H1 (cell line): ENCODE results near the gene IRF3. TPM values are rescaled to one million over a fixed set of nuclear protein-coding genes. Genes with fewer than 3 reads are reported as not detected.

Experiments
- CTCF ChIA-PET: fragments of 300-600 bp; sonication (Branson Sonifier 250); formaldehyde crosslinking; loops from one replicate; lab custom pipeline; 2021; ENCODE audit not compliant: partially characterized antibody; lab: Charles Lee
- POLR2A ChIA-PET: fragments of 300-600 bp; sonication (Branson Sonifier 250); formaldehyde crosslinking; loops from one replicate; lab custom pipeline; 2021; ENCODE audit warnings: inconsistent platforms; ENCODE audit not compliant: partially characterized antibody; lab: Charles Lee
- DNase-seq, 2 experiments: peaks; one replicate each; pipeline versions ENCODE4 v3.0.0 to v3.0.0-alpha.2; 2010 to 2022; ENCODE audit warnings: low spot score in 2 of 2, low read depth in 1 of 2, mixed read lengths in 1 of 2
- FAIRE-seq: peaks from 2 replicates; lab custom pipeline; 2011; peaks lifted over from hg19 to GRCh38; lab: Jason Lieb, UNC
- H2AFZ ChIP-seq: 2 replicates; pipeline ENCODE4 v1.8.1; 2012; ENCODE audit warnings: low read length, inconsistent platforms
- H2AK5ac ChIP-seq: 2 replicates; pipeline ENCODE4 v1.6.1; 2013; ENCODE audit warnings: low read depth, low read length
- H2BK120ac ChIP-seq: replicated peaks from 2 replicates; pipeline ENCODE3; 2013; ENCODE audit warnings: low read depth, low read length, inconsistent platforms
- H2BK12ac ChIP-seq: 2 replicates; pipeline ENCODE4 v1.6.1; 2013; ENCODE audit warnings: low read depth, low read length
- H2BK15ac ChIP-seq: 2 replicates; pipeline ENCODE4 v1.6.1; 2013; ENCODE audit warnings: low read length
- H2BK20ac ChIP-seq: 2 replicates; pipeline ENCODE4 v1.6.1; 2013; ENCODE audit warnings: low read length
- H2BK5ac ChIP-seq: 2 replicates; pipeline ENCODE4 v1.6.1; 2013; ENCODE audit warnings: low read depth, low read length
- H3K14ac ChIP-seq: 2 replicates; pipeline ENCODE4 v1.6.1; 2013; ENCODE audit warnings: inconsistent platforms; ENCODE audit not compliant: insufficient read length
- H3K18ac ChIP-seq: 2 replicates; pipeline ENCODE4 v1.6.1; 2013; ENCODE audit warnings: low read length; ENCODE audit errors: extremely low read depth
- H3K23ac ChIP-seq: 2 replicates; pipeline ENCODE4 v1.6.1; 2013; ENCODE audit warnings: inconsistent platforms; ENCODE audit not compliant: insufficient read length
- H3K23me2 ChIP-seq: 2 replicates; pipeline ENCODE4 v1.6.1; 2013; ENCODE audit warnings: low read depth, low read length
- H3K27ac ChIP-seq: 2 replicates; pipeline ENCODE4 v1.6.1; 2011; ENCODE audit warnings: low read depth, low read length, inconsistent platforms
- H3K27me3 ChIP-seq, 4 experiments: replicated peaks in 1 of 4; 1 replicate in 1 of 4; 2 replicates in 3 of 4; pipeline versions ENCODE4 v1.6.1 to v1.8.1; 2011 to 2013; ENCODE audit warnings: low read length in 3 of 4, mild to moderate bottlenecking in 3 of 4, inconsistent platforms in 2 of 4, mixed read lengths in 2 of 4, moderate library complexity in 1 of 4; ENCODE audit not compliant: control insufficient read depth in 3 of 4, insufficient read depth in 3 of 4; ENCODE audit errors: extremely low read depth in 1 of 4
- H3K36me3 ChIP-seq, 4 experiments: 2 replicates each; pipeline versions ENCODE4 v1.6.1 to v1.8.1; 2011 to 2013; ENCODE audit warnings: mild to moderate bottlenecking in 4 of 4, low read length in 3 of 4, moderate library complexity in 2 of 4, control low read depth in 1 of 4, inconsistent platforms in 1 of 4; ENCODE audit not compliant: insufficient read depth in 4 of 4, control insufficient read depth in 2 of 4
- H3K4ac ChIP-seq: replicated peaks from 2 replicates; pipeline ENCODE3; 2013; ENCODE audit warnings: low read length, low read depth, mixed read lengths, inconsistent platforms; ENCODE audit not compliant: insufficient read length
- H3K4me1 ChIP-seq, 4 experiments: replicated peaks in 1 of 4; 1 replicate in 1 of 4; 2 replicates in 3 of 4; pipeline versions ENCODE4 v1.6.1 to v1.8.1; 2011 to 2013; ENCODE audit warnings: low read length in 3 of 4, inconsistent platforms in 2 of 4, mixed read lengths in 1 of 4; ENCODE audit not compliant: insufficient read depth in 4 of 4, control insufficient read depth in 3 of 4
- H3K4me2 ChIP-seq, 2 experiments: 2 replicates each; pipeline versions ENCODE4 v1.6.1 to v1.8.1; 2011 to 2013; ENCODE audit warnings: low read depth in 2 of 2, low read length in 2 of 2, control low read depth in 1 of 2, inconsistent platforms in 1 of 2, mild to moderate bottlenecking in 1 of 2; ENCODE audit not compliant: insufficient read depth in 1 of 2
- H3K4me3 ChIP-seq, 4 experiments: fragments of 200-600, 300-600 bp in 1 of 4; sonication (generic), shearing (Covaris generic), sonication (Bioruptor Twin) in 1 of 4; 2 replicates each; pipeline versions ENCODE4 v1.5.1 to v1.8.1; 2011 to 2016; ENCODE audit warnings: low read length in 4 of 4, low read depth in 3 of 4, control low read depth in 2 of 4, inconsistent platforms in 2 of 4, mild to moderate bottlenecking in 2 of 4, mixed read lengths in 1 of 4, moderate library complexity in 1 of 4; ENCODE audit not compliant: insufficient read depth in 2 of 4; ENCODE audit errors: extremely low read depth in 1 of 4
- H3K56ac ChIP-seq: replicated peaks from 2 replicates; pipeline ENCODE3; 2013; ENCODE audit warnings: low read depth, mild to moderate bottlenecking, mixed read lengths, low read length, inconsistent platforms; ENCODE audit not compliant: insufficient read length
- H3K79me1 ChIP-seq: 2 replicates; pipeline ENCODE4 v1.6.1; 2013; ENCODE audit warnings: low read depth, low read length, control low read depth
- H3K79me2 ChIP-seq, 2 experiments: 2 replicates each; pipeline versions ENCODE4 v1.6.1 to v1.8.1; 2012 to 2013; ENCODE audit warnings: low read length in 2 of 2, mild to moderate bottlenecking in 2 of 2, inconsistent platforms in 1 of 2; ENCODE audit not compliant: insufficient read depth in 2 of 2, control insufficient read depth in 1 of 2
- H3K9ac ChIP-seq, 4 experiments: replicated peaks in 1 of 4; 1 replicate in 1 of 4; 2 replicates in 3 of 4; pipeline versions ENCODE4 v1.6.1 to v1.8.1; 2011 to 2013; ENCODE audit warnings: low read depth in 3 of 4, low read length in 3 of 4, control low read depth in 2 of 4, mild to moderate bottlenecking in 2 of 4, moderate library complexity in 2 of 4, inconsistent platforms in 1 of 4; ENCODE audit errors: extremely low read depth in 1 of 4
- H3K9me3 ChIP-seq, 2 experiments: 2 replicates each; pipeline versions ENCODE4 v1.6.1 to v1.8.1; 2012 to 2013; ENCODE audit warnings: mild to moderate bottlenecking in 2 of 2, moderate library complexity in 2 of 2, control low read depth in 1 of 2, inconsistent platforms in 1 of 2, low read depth in 1 of 2, low read length in 1 of 2, mixed read lengths in 1 of 2; ENCODE audit not compliant: insufficient read depth in 2 of 2
- H4K20me1 ChIP-seq, 2 experiments: replicated peaks in 1 of 2; 2 replicates each; pipeline versions ENCODE3 to v1.8.1; 2011 to 2013; ENCODE audit warnings: inconsistent platforms in 2 of 2, low read length in 2 of 2, mild to moderate bottlenecking in 1 of 2; ENCODE audit not compliant: insufficient read depth in 2 of 2, control insufficient read depth in 1 of 2
- H4K5ac ChIP-seq: 2 replicates; pipeline ENCODE4 v1.6.1; 2013; ENCODE audit warnings: low read length, low read depth, mixed read lengths, inconsistent platforms; ENCODE audit not compliant: insufficient read length
- H4K8ac ChIP-seq: 2 replicates; pipeline ENCODE4 v1.8.0; 2013; ENCODE audit warnings: mild to moderate bottlenecking, moderate library complexity, low read length, inconsistent platforms; ENCODE audit not compliant: insufficient read depth; ENCODE audit errors: extremely low read depth
- H4K91ac ChIP-seq: replicated peaks from 2 replicates; pipeline ENCODE3; 2013; ENCODE audit warnings: low read length, mixed read lengths, inconsistent platforms; ENCODE audit not compliant: insufficient read length
- BACH1 ChIP-seq: IDR thresholded peaks from 2 replicates; pipeline ENCODE4 v1.6.1; 2012; ENCODE audit warnings: low read length, improper control_type of control experiment
- CBX5 ChIP-seq: fragments of 300-800, 300-1000 bp; sonication (generic); IDR thresholded peaks from 2 replicates; pipeline ENCODE4 v1.7.1; 2016; ENCODE audit warnings: antibody characterized with exemption, low read length, low read depth
- FOSL1 ChIP-seq: IDR thresholded peaks from 2 replicates; pipeline ENCODE4 v1.6.1; 2011; ENCODE audit warnings: mild to moderate bottlenecking, low read depth, low read length, moderate library complexity; ENCODE audit not compliant: insufficient read depth
- HDAC2 ChIP-seq, 2 experiments: fragments of 300-600 bp in 1 of 2; sonication (generic) in 1 of 2; IDR thresholded peaks; 2 replicates each; pipeline ENCODE4 v1.6.1; 2011 to 2012; ENCODE audit warnings: low read depth in 2 of 2, low read length in 2 of 2, mild to moderate bottlenecking in 2 of 2, moderate library complexity in 2 of 2, borderline replicate concordance in 1 of 2, inconsistent platforms in 1 of 2
- MAFK ChIP-seq: IDR thresholded peaks from 2 replicates; pipeline ENCODE4 v1.6.1; 2012; ENCODE audit warnings: low read depth, mild to moderate bottlenecking, improper control_type of control experiment, low read length
- RAD21 ChIP-seq, 2 experiments: IDR thresholded peaks in 1 of 2; conservative IDR thresholded peaks in 1 of 2; 2 replicates each; pipeline ENCODE4 v1.6.1; 2011; ENCODE audit warnings: low read depth in 2 of 2, low read length in 2 of 2, improper control_type of control experiment in 1 of 2, inconsistent platforms in 1 of 2, mild to moderate bottlenecking in 1 of 2, moderate library complexity in 1 of 2
- RXRA ChIP-seq: IDR thresholded peaks from 2 replicates; pipeline ENCODE4 v1.6.1; 2011; ENCODE audit warnings: low read depth, mild to moderate bottlenecking, low read length, moderate library complexity; ENCODE audit not compliant: insufficient read depth
- SIRT6 ChIP-seq: IDR thresholded peaks from one replicate; pipeline ENCODE4 v1.7.1; 2012; ENCODE audit warnings: low read length, inconsistent platforms
- SP1 ChIP-seq: IDR thresholded peaks from 2 replicates; pipeline ENCODE4 v1.6.1; 2011; ENCODE audit warnings: low read depth, low read length
- SP4 ChIP-seq: IDR thresholded peaks from 2 replicates; pipeline ENCODE4 v1.6.1; 2012; ENCODE audit warnings: low read length, inconsistent platforms
- SRF ChIP-seq: IDR thresholded peaks from 2 replicates; pipeline ENCODE4 v1.6.1; 2011; ENCODE audit warnings: mild to moderate bottlenecking, low read depth, low read length, moderate library complexity
- WGBS, 2 experiments: shearing (Covaris generic) in 1 of 2; methylation state at CpG; one replicate each; pipeline versions ENCODE4 v1.1.6 to v1.1.7; 2013 to 2015; ENCODE audit warnings: low lambda C conversion rate in 2 of 2, mixed read lengths in 2 of 2, inconsistent platforms in 1 of 2, low coverage in 1 of 2, missing lambda C conversion rate in 1 of 2; ENCODE audit not compliant: insufficient replicate concordance in 2 of 2, insufficient coverage in 1 of 2, insufficient read length in 1 of 2; ENCODE audit errors: extremely low coverage in 1 of 2, missing lambda C conversion rate in 1 of 2; 5-methylcytosine and 5-hydroxymethylcytosine counted together
- polyA plus RNA-seq, 7 experiments: library from polyadenylated mRNA; depleted of rRNA in 3 of 7; stranded (reverse) in 5 of 7; unstranded in 2 of 7; fragments of >200 nt in 5 of 7; fragments of 200-250 nt in 2 of 7; gene quantifications; 1 replicate in 5 of 7; 2 replicates in 1 of 7; 4 replicates in 1 of 7; pipeline versions ENCODE4 v1.2.1 to v1.2.3, GENCODE V29; 2011 to 2013; ENCODE audit warnings: missing spikeins in 2 of 7, mixed read lengths in 2 of 7
- total RNA-seq: library from RNA; stranded (reverse); fragmentation: NEBNext Ultra II Directional; extraction: Animal tissue kit (Norgen Biotek cat#: 25700); gene quantifications from 2 replicates; pipeline ENCODE4 v1.2.1, GENCODE V29; 2021

The IRF3 gene
- total and polyA plus RNA-seq, 2 of the 8 experiments (the other 6 are each of a cell fraction or from before 2014, with no cell fraction given) = 103 to 114 TPM

DNA sequence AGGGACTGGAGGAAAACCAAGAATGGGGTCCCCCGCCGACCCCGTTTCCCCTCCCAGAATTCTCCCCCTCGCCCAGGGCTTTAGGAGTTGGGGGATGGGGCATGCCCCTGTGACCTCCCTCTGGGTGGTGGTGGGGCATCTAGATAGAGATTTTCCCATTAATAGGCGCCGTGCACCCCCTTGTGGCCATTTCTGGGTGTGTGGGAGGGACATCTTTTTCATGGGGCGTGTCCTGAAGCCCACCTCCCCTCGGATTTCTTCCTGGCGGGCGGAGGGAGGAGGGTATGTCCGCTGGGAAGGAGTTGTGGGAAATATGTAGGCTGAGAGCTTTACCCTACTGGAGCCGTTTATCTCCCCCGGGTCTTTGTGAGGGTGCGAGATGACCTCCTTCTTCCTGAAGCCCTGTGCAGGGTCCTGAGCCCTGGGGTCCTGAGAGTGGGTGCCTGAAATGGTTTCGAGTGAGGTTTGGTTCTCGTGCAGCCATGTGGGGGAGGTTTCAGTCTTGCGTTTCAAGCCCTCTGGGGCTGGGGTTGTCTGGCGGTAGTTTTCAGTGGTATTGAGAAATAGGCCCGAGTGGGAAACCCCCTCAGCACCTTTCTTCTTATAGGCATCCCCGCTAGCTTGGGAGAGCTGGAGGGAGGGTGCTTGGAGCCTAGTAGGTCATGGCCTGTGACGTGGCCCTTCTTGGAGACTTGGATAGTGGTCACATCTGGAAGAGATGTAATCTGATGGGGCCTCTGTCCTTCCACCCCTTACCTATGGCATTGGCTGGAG is 12.4 kb upstream of the IRF3 start:
- H3K4me3 ChIP-seq = peak overlapping the region; percentile 82 to 99 (median 86)
- peaks cover 6% of the 10 kb centered on the region for H3K79me1 ChIP-seq
- no peaks in the 10 kb centered on the region for H3K9me3 ChIP-seq
- H3K4ac ChIP-seq = peak overlapping the region; percentile 98
- H3K79me2 ChIP-seq = peaks cover 17 to 50% of the 10 kb centered on the region in 2 experiments
- no peak overlapping the region for H2AK5ac ChIP-seq
- H3K23me2 ChIP-seq = peaks cover 4% of the 10 kb centered on the region
- H3K4me1 ChIP-seq = peaks cover 2 to 17% (median 10%) of the 10 kb centered on the region in 4 experiments
- 6% methylated on average over 21 of the region's 21 CpGs; no CpG with 5 or more reads in 1 of the 2 experiments for WGBS, 2 experiments
- peak overlapping the region; percentile 89 for H3K18ac ChIP-seq
- DNase-seq (peak; percentile 72 to 97), FAIRE-seq (peak; percentile 36)
- H4K91ac ChIP-seq = peak overlapping the region; percentile 98
- H4K20me1 ChIP-seq = peaks cover 17 to 31% of the 10 kb centered on the region in 2 experiments
- H2AFZ ChIP-seq = no peak overlapping the region
- no peak overlapping the region for H2BK12ac ChIP-seq
- H3K27ac ChIP-seq = peak overlapping the region; percentile 100
- peak overlapping the region; percentile 94 for H4K5ac ChIP-seq
- no peak overlapping the region for H3K14ac ChIP-seq
- H2BK5ac ChIP-seq = peak overlapping the region; percentile 99
- no peak overlapping the region for H2BK15ac ChIP-seq
- H3K27me3 ChIP-seq = no peaks in the 10 kb centered on the region
- ChIA-PET POLR2A (interaction anchor here (0.6 to 14.5 kb wide), 21 partner anchors 12 to 251 kb away, joined by 3 to 275 read pairs (median 5); partner anchors contain the start of genes ADM5, ATF5, BCL2L12 and CPT1C), CTCF (interaction anchor here (0.6 to 2.6 kb wide), 10 partner anchors 10 to 116 kb away, joined by 3 to 11 read pairs (median 5); partner anchors contain the start of genes CPT1C and RRAS)
- H3K9ac ChIP-seq = peak overlapping the region; percentile 66 to 100 (median 96)
- peak overlapping the region; percentile 58 to 76 for H3K4me2 ChIP-seq
- no peak overlapping the region for H2BK20ac ChIP-seq
- H3K56ac ChIP-seq = peak overlapping the region; percentile 32
- H3K23ac ChIP-seq = no peak overlapping the region
- H2BK120ac ChIP-seq = peak overlapping the region; percentile 13
- peak overlapping the region; percentile 83; the same call in 1 of the 2 replicates for H4K8ac ChIP-seq
- peaks cover 10 to 20% (median 16%) of the 10 kb centered on the region in 4 experiments for H3K36me3 ChIP-seq
- peak; percentile 21; the same call in 1 of the 2 replicates for TF ChIP-seq BACH1
- no peak for TF ChIP-seq SIRT6
- TF ChIP-seq RXRA = 0 out of 2 replicates have a peak, but pooled peaks have one; percentile 37
- no peak for TF ChIP-seq CBX5
- no peak for TF ChIP-seq MAFK
- TF ChIP-seq SP4 = peak; percentile 56
- peak in 1 of 2 experiments; percentile 49; a peak in 1 of 4 replicates for TF ChIP-seq HDAC2 (IDR thresholded peaks at IDR 0.05; ENCODE audit: borderline replicate concordance in 1 of 2, low read depth in 2 of 2, low read length in 2 of 2)
- TF ChIP-seq SRF = no peak
- TF ChIP-seq FOSL1 = no peak
- TF ChIP-seq SP1 = peak; percentile 76
- peak; percentile 60 to 68; a peak in 3 of 4 replicates for TF ChIP-seq RAD21 (IDR thresholded peaks at IDR 0.05 in 1 of 2, conservative IDR thresholded peaks at IDR 0.05 in 1 of 2; ENCODE audit: low read depth in 2 of 2, low read length in 2 of 2)
